Stimulated activated CD8-positive, alpha-beta memory T cell treated with anti-CD3 and anti-CD28 coated beads, Interleukin-4, amount 100 ng/mL, for 1 hour (primary cell): ENCODE data around the gene PHC1.
"Not testable (repeated sequence)": the region's sequence is repeated elsewhere in the genome, so short reads cannot be mapped to it uniquely, and the experiment has no call there.

ENCODE experiments used
- DNase-seq, 2 donors: peaks; one replicate each; pipeline ENCODE4 v3.0.0-alpha.2; 2020; ENCODE audit warnings: low read depth in 2 of 2, low spot score in 1 of 2

The PHC1 gene

GRCh38 chr12:8914033-8914715, at the start of gene PHC1:
Gene PHC1, plus strand, starts transcription at chr12:8914509. Its CDS starts 3,169 bp downstream, at chr12:8917678.
- peak; percentile 49 to 66 for DNase-seq

- DNase-seq: no peak
These were observed 47.9 kb upstream of the PHC1 start for GRCh38 chr12:8866429-8866828.

GRCh38 chr12:8867009-8867408, 47.3 kb upstream of the PHC1 start:
- no peak for DNase-seq

GRCh38 chr12:8867786-8868185, 46.5 kb upstream of the PHC1 start:
- no peak for DNase-seq

GRCh38 chr12:8870586-8870985, 43.7 kb upstream of the PHC1 start:
- no peak for DNase-seq

- DNase-seq: no peak
These were observed 43.2 kb upstream of the PHC1 start for GRCh38 chr12:8871068-8871467.

- no peak for DNase-seq
These were observed 37.4 kb upstream of the PHC1 start for GRCh38 chr12:8876887-8877286.

GRCh38 chr12:8886502-8887284, 27.6 kb upstream of the PHC1 start:
- DNase-seq: no peak

- DNase-seq: no peak
These were observed 27.0 kb upstream of the PHC1 start for GRCh38 chr12:8887285-8887715.

GRCh38 chr12:8890313-8891085, 23.8 kb upstream of the PHC1 start:
- peak; percentile 32 to 39 for DNase-seq

- no peak for DNase-seq
These were observed 22.3 kb upstream of the PHC1 start for GRCh38 chr12:8891976-8892375.

- no peak for DNase-seq
These were observed 19.9 kb upstream of the PHC1 start for GRCh38 chr12:8894378-8894777.

GRCh38 chr12:8894986-8895385, 19.3 kb upstream of the PHC1 start:
- no peak for DNase-seq

GRCh38 chr12:8897081-8897480, 17.2 kb upstream of the PHC1 start:
- no peak for DNase-seq

- DNase-seq: no peak
These were observed 14.5 kb upstream of the PHC1 start for GRCh38 chr12:8899830-8900229.

- DNase-seq: not testable (repeated sequence)
These were observed 11.6 kb upstream of the PHC1 start for GRCh38 chr12:8902703-8903102.

- DNase-seq: no peak
These were observed 10.7 kb upstream of the PHC1 start for GRCh38 chr12:8903646-8904045.

GRCh38 chr12:8904665-8905064, 9.6 kb upstream of the PHC1 start:
- no peak for DNase-seq

GRCh38 chr12:8905546-8905945, 8.8 kb upstream of the PHC1 start:
- no peak for DNase-seq

- DNase-seq: no peak
These were observed 7.8 kb upstream of the PHC1 start for GRCh38 chr12:8906266-8907180.

- DNase-seq: no peak
These were observed 6.8 kb upstream of the PHC1 start for GRCh38 chr12:8907513-8907912.
